ENCODE results near the gene ARMC12.

DNA sequence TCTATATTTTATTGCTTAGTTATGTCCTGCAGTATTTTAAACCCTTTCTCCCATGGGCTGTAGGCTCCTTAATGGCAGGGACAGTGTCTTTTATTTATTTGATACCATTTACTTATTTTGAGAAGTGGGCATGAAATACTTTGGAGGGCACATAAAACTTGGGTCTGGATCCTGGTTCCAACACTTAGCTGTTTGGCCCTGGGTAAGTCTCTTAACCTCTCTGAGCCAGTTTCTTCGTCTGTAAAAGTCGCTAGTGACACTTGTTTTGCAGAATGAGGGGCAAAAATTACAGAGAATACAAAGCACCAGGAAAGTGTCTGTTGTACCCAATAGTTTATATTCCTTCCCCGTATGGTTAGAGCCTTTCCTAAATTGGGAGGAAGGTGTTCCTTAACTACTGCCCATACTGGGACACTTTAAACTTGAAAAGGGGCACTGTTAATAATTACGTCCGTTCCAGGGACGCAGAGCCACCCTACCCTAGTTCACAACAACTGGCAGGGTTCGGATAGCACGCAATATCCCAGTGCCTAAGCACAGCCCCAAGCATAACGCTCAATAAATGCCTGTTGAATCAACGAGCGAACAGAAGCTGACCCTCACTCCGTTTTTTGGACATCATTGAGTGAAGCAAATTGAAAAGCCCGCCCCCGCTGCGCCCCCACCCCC lies 6.0 kb upstream of the ARMC12 start:
- TF ChIP-seq POLR2A (IDR thresholded peaks at IDR 0.05; ENCODE audit: low read depth, low read length) (no peak), POLR2AphosphoS5 (IDR thresholded peaks at IDR 0.05; ENCODE audit: low read depth, low read length) (no peak), TAF1 (IDR thresholded peaks at IDR 0.05; ENCODE audit: borderline replicate concordance, low read depth, low read length) (no peak)

Measured in GM12892 (cell line).